ENCODE results near the gene TRAF3IP1.

The TRAF3IP1 gene

GRCh38 chr2:238415036-238415764, 94.9 kb downstream of the TRAF3IP1 start:
- Histone ChIP-seq H3K9me3 (ENCODE audit: control insufficient read depth in 5 of 5, low read length in 5 of 5) (peaks cover 0 to 8% (median 0%) of the 10 kb centered on the region in 5 donors), H3K36me3 (ENCODE audit: control insufficient read depth in 5 of 5, insufficient read depth in 5 of 5, low read length in 5 of 5) (no peaks in the 10 kb centered on the region), H3K4me1 (ENCODE audit: control insufficient read depth in 5 of 5, insufficient read depth in 5 of 5, low read length in 5 of 5) (peaks cover 0 to 4% (median 0%) of the 10 kb centered on the region in 5 donors), H3K27ac (ENCODE audit: low read depth, low read length) (no peak overlapping the region), H3K27me3 (ENCODE audit: control insufficient read depth in 5 of 5, insufficient read depth in 4 of 5, low read length in 5 of 5) (peaks cover 0 to 6% (median 0%) of the 10 kb centered on the region in 5 donors), H3K4me3 (ENCODE audit: low read depth in 1 of 5, low read length in 5 of 5) (no peak overlapping the region), H3K9ac (ENCODE audit: low read length in 5 of 5) (no peak overlapping the region)

GRCh38 chr2:238415893-238416292, 95.6 kb downstream of the TRAF3IP1 start:
- H3K36me3 ChIP-seq (ENCODE audit: control insufficient read depth in 5 of 5, insufficient read depth in 5 of 5, low read length in 5 of 5), result no peaks in the 10 kb centered on the region
- H3K4me1 ChIP-seq (ENCODE audit: control insufficient read depth in 5 of 5, insufficient read depth in 5 of 5, low read length in 5 of 5), result peaks cover 0 to 11% (median 0%) of the 10 kb centered on the region in 5 donors
- H3K4me3 ChIP-seq (ENCODE audit: low read depth in 1 of 5, low read length in 5 of 5), result no peak overlapping the region

GRCh38 chr2:238418196-238418998, 98.1 kb downstream of the TRAF3IP1 start:
- H3K4me3 ChIP-seq (ENCODE audit: low read depth in 1 of 5, low read length in 5 of 5), result no peak overlapping the region
- H3K36me3 ChIP-seq (ENCODE audit: control insufficient read depth in 5 of 5, insufficient read depth in 5 of 5, low read length in 5 of 5), result no peaks in the 10 kb centered on the region
- H3K4me1 ChIP-seq (ENCODE audit: control insufficient read depth in 5 of 5, insufficient read depth in 5 of 5, low read length in 5 of 5), result peaks cover 0 to 20% (median 5%) of the 10 kb centered on the region in 5 donors
- peaks cover 0 to 9% (median 0%) of the 10 kb centered on the region in 5 donors for H3K27me3 ChIP-seq (ENCODE audit: control insufficient read depth in 5 of 5, insufficient read depth in 4 of 5, low read length in 5 of 5)
- H3K27ac ChIP-seq (ENCODE audit: low read depth, low read length), result no peak overlapping the region
- peaks cover 0 to 8% (median 0%) of the 10 kb centered on the region in 5 donors for H3K9me3 ChIP-seq (ENCODE audit: control insufficient read depth in 5 of 5, low read length in 5 of 5)
- H3K9ac ChIP-seq (ENCODE audit: low read length in 5 of 5), result no peak overlapping the region

More at GRCh38 chr2:238415893-238416292, 95.6 kb downstream of the TRAF3IP1 start:
- peaks cover 0 to 8% (median 0%) of the 10 kb centered on the region in 5 donors for H3K9me3 ChIP-seq (ENCODE audit: control insufficient read depth in 5 of 5, low read length in 5 of 5)
- no peak overlapping the region for H3K9ac ChIP-seq (ENCODE audit: low read length in 5 of 5)
- H3K27me3 ChIP-seq (ENCODE audit: control insufficient read depth in 5 of 5, insufficient read depth in 4 of 5, low read length in 5 of 5), result peaks cover 0 to 6% (median 0%) of the 10 kb centered on the region in 5 donors
- no peak overlapping the region for H3K27ac ChIP-seq (ENCODE audit: low read depth, low read length)

GRCh38 chr2:238418999-238419546, 98.8 kb downstream of the TRAF3IP1 start:
- H3K36me3 ChIP-seq (ENCODE audit: control insufficient read depth in 5 of 5, insufficient read depth in 5 of 5, low read length in 5 of 5), result no peaks in the 10 kb centered on the region
- H3K4me3 ChIP-seq (ENCODE audit: low read depth in 1 of 5, low read length in 5 of 5), result no peak overlapping the region
- no peak overlapping the region for H3K9ac ChIP-seq (ENCODE audit: low read length in 5 of 5)
- H3K9me3 ChIP-seq (ENCODE audit: control insufficient read depth in 5 of 5, low read length in 5 of 5), result peaks cover 0 to 8% (median 0%) of the 10 kb centered on the region in 5 donors
- H3K27me3 ChIP-seq (ENCODE audit: control insufficient read depth in 5 of 5, insufficient read depth in 4 of 5, low read length in 5 of 5), result peaks cover 0 to 11% (median 0%) of the 10 kb centered on the region in 5 donors
- no peak overlapping the region for H3K27ac ChIP-seq (ENCODE audit: low read depth, low read length)
- H3K4me1 ChIP-seq (ENCODE audit: control insufficient read depth in 5 of 5, insufficient read depth in 5 of 5, low read length in 5 of 5), result peaks cover 0 to 24% (median 5%) of the 10 kb centered on the region in 5 donors

- H3K9me3 ChIP-seq (ENCODE audit: control insufficient read depth in 5 of 5, low read length in 5 of 5), result peaks cover 0 to 5% (median 0%) of the 10 kb centered on the region in 5 donors
- H3K9ac ChIP-seq (ENCODE audit: low read length in 5 of 5), result no peak overlapping the region
- no peaks in the 10 kb centered on the region for H3K36me3 ChIP-seq (ENCODE audit: control insufficient read depth in 5 of 5, insufficient read depth in 5 of 5, low read length in 5 of 5)
- H3K27me3 ChIP-seq (ENCODE audit: control insufficient read depth in 5 of 5, insufficient read depth in 4 of 5, low read length in 5 of 5), result peaks cover 0 to 17% (median under 1%) of the 10 kb centered on the region in 5 donors
- H3K4me1 ChIP-seq (ENCODE audit: control insufficient read depth in 5 of 5, insufficient read depth in 5 of 5, low read length in 5 of 5), result peaks cover 0 to 30% (median 5%) of the 10 kb centered on the region in 5 donors
- H3K4me3 ChIP-seq (ENCODE audit: low read depth in 1 of 5, low read length in 5 of 5), result no peak overlapping the region
- H3K27ac ChIP-seq (ENCODE audit: low read depth, low read length), result no peak overlapping the region
Measured at GRCh38 chr2:238420442-238420841, 100.1 kb downstream of the TRAF3IP1 start.

- H3K27ac ChIP-seq (ENCODE audit: low read depth, low read length), result no peak overlapping the region
- H3K9me3 ChIP-seq (ENCODE audit: control insufficient read depth in 5 of 5, low read length in 5 of 5), result no peaks in the 10 kb centered on the region
- H3K27me3 ChIP-seq (ENCODE audit: control insufficient read depth in 5 of 5, insufficient read depth in 4 of 5, low read length in 5 of 5), result peaks cover 0 to 19% (median 5%) of the 10 kb centered on the region in 5 donors
- peaks cover 1 to 36% (median 9%) of the 10 kb centered on the region in 5 donors for H3K4me1 ChIP-seq (ENCODE audit: control insufficient read depth in 5 of 5, insufficient read depth in 5 of 5, low read length in 5 of 5)
- no peaks in the 10 kb centered on the region for H3K36me3 ChIP-seq (ENCODE audit: control insufficient read depth in 5 of 5, insufficient read depth in 5 of 5, low read length in 5 of 5)
- no peak overlapping the region for H3K9ac ChIP-seq (ENCODE audit: low read length in 5 of 5)
- H3K4me3 ChIP-seq (ENCODE audit: low read depth in 1 of 5, low read length in 5 of 5), result no peak overlapping the region
Measured at GRCh38 chr2:238420878-238421694, 100.8 kb downstream of the TRAF3IP1 start.

GRCh38 chr2:238421695-238422035, 101.3 kb downstream of the TRAF3IP1 start:
- Histone ChIP-seq H3K27me3 (ENCODE audit: control insufficient read depth in 5 of 5, insufficient read depth in 4 of 5, low read length in 5 of 5) (peaks cover 0 to 19% (median 4%) of the 10 kb centered on the region in 5 donors), H3K9ac (ENCODE audit: low read length in 5 of 5) (no peak overlapping the region), H3K9me3 (ENCODE audit: control insufficient read depth in 5 of 5, low read length in 5 of 5) (no peaks in the 10 kb centered on the region), H3K27ac (ENCODE audit: low read depth, low read length) (no peak overlapping the region), H3K4me1 (ENCODE audit: control insufficient read depth in 5 of 5, insufficient read depth in 5 of 5, low read length in 5 of 5) (peaks cover 1 to 40% (median 12%) of the 10 kb centered on the region in 5 donors), H3K4me3 (ENCODE audit: low read depth in 1 of 5, low read length in 5 of 5) (no peak overlapping the region), H3K36me3 (ENCODE audit: control insufficient read depth in 5 of 5, insufficient read depth in 5 of 5, low read length in 5 of 5) (no peaks in the 10 kb centered on the region)

GRCh38 chr2:238422285-238422684, 102.0 kb downstream of the TRAF3IP1 start:
- Histone ChIP-seq H3K36me3 (ENCODE audit: control insufficient read depth in 5 of 5, insufficient read depth in 5 of 5, low read length in 5 of 5) (no peaks in the 10 kb centered on the region), H3K27me3 (ENCODE audit: control insufficient read depth in 5 of 5, insufficient read depth in 4 of 5, low read length in 5 of 5) (peaks cover 0 to 19% (median 3%) of the 10 kb centered on the region in 5 donors), H3K9ac (ENCODE audit: low read length in 5 of 5) (no peak overlapping the region), H3K4me1 (ENCODE audit: control insufficient read depth in 5 of 5, insufficient read depth in 5 of 5, low read length in 5 of 5) (peaks cover 1 to 43% (median 15%) of the 10 kb centered on the region in 5 donors), H3K4me3 (ENCODE audit: low read depth in 1 of 5, low read length in 5 of 5) (no peak overlapping the region), H3K27ac (ENCODE audit: low read depth, low read length) (no peak overlapping the region), H3K9me3 (ENCODE audit: control insufficient read depth in 5 of 5, low read length in 5 of 5) (no peaks in the 10 kb centered on the region)

- H3K9me3 ChIP-seq (ENCODE audit: control insufficient read depth in 5 of 5, low read length in 5 of 5), result no peaks in the 10 kb centered on the region
- peaks cover 2 to 50% (median 22%) of the 10 kb centered on the region in 5 donors for H3K4me1 ChIP-seq (ENCODE audit: control insufficient read depth in 5 of 5, insufficient read depth in 5 of 5, low read length in 5 of 5)
- H3K9ac ChIP-seq (ENCODE audit: low read length in 5 of 5), result no peak overlapping the region
- H3K27ac ChIP-seq (ENCODE audit: low read depth, low read length), result no peak overlapping the region
- no peaks in the 10 kb centered on the region for H3K36me3 ChIP-seq (ENCODE audit: control insufficient read depth in 5 of 5, insufficient read depth in 5 of 5, low read length in 5 of 5)
- H3K27me3 ChIP-seq (ENCODE audit: control insufficient read depth in 5 of 5, insufficient read depth in 4 of 5, low read length in 5 of 5), result peaks cover 0 to 19% (median 3%) of the 10 kb centered on the region in 5 donors
- no peak overlapping the region for H3K4me3 ChIP-seq (ENCODE audit: low read depth in 1 of 5, low read length in 5 of 5)
Measured at GRCh38 chr2:238422940-238423339, 102.6 kb downstream of the TRAF3IP1 start.

Data from subcutaneous abdominal adipose tissue (tissue), 5 donors.